Airway epithelial cell (primary cell): ENCODE results near the gene AKAP3. TPM values are rescaled to one million over a fixed set of nuclear protein-coding genes. Genes with fewer than 3 reads are reported as not detected.

Experiments used
- total RNA-seq: library from RNA; depleted of rRNA; stranded (reverse); fragments of >200 nt; gene quantifications from 2 replicates; pipeline ENCODE4 v1.2.3, GENCODE V29; 2015

The AKAP3 gene
- 0.07 TPM in 1 of 2 replicates, not detected in the other for total RNA-seq

GRCh38 chr12:4648501-4649357 is at the start of gene AKAP3, which contains the start of gene NDUFA9:
AKAP3 (minus strand) TSS chr12:4649051; CDS start chr12:4638196, 10,855 bp downstream.
NDUFA9 (plus strand) TSS chr12:4649114; CDS start chr12:4649127, 13 bp downstream.

Other genes starting within 250 kb of the AKAP3 start
- gene FGF6, start 203.2 kb downstream of the AKAP3 start, total RNA-seq = not detected in 2 replicates
- 16.6 and 19.5 TPM in 2 replicates for gene RAD51AP1, start 110.2 kb downstream of the AKAP3 start, total RNA-seq
- 54.7 and 54.9 TPM in 2 replicates for gene DYRK4, start 86.8 kb downstream of the AKAP3 start, total RNA-seq
- gene NDUFA9, start 63 bp upstream of the AKAP3 start, total RNA-seq = 69.8 and 87.9 TPM in 2 replicates
- not detected in 2 replicates for gene GALNT8, start 71.3 kb upstream of the AKAP3 start, total RNA-seq